DMS53 treated with DMSO at 0.1 percent for 48 hours (cell line): Measurements from ENCODE around the gene PROSER3.

Experiments
- DNase-seq: peaks from one replicate; lab custom pipeline; 2025; ENCODE audit not compliant: unreplicated experiment; lab: John Stamatoyannopoulos, UW

PROSER3 gene

DNA sequence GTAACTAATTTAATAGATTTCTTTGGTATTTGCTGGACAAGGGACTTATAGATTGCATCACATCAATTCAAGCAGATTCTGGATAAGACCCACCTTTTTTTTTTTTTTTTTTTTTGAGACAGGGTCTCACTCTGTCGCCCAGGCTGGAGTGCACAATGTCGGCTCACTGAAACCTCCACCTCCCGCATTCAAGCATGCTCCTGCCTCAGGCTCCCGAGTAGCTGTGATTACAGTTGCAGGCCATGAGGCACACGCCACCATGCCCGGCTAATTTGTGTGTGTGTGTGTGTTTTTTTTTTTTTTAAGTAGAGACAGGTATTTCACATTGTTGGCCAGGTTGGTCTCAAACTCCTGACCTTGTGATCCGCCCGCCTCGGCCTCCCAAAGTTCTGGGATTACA lies 58.9 kb downstream of the PROSER3 start:
- DNase-seq, result no peak

DNA sequence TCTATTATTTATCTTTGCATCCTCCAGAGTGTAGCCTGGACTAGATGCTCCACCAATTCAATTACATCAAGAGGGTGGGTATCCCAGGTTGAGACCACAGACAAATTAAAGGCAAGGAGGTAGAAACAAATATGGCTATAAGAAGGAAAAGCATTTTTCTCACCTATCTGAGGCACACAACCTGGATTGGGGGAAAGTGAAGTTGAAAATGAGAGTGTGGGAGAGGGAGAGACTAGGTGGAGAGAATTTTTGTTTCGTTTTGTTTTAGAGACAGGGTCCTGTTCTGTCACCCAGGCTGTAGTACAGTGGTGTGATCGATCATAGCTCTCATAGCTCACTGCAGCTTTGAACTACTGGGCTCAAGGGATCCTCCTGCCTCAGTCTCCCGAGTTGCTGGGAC lies 60.5 kb downstream of the PROSER3 start:
- DNase-seq, result no peak
